Mesenteric fat pad (tissue), 1 donor: Measurements from ENCODE around the gene DRD2. TPM values are rescaled to one million over a fixed set of nuclear protein-coding genes. Genes with fewer than 3 reads are reported as not detected.

Experiments
- DNase-seq: peaks from one replicate; pipeline ENCODE4 v3.0.0-alpha.2; 2020; ENCODE audit warnings: low spot score
- total RNA-seq: library from RNA; stranded (reverse); fragmentation: NEBNext Ultra II Directional; extraction: Animal tissue kit (Norgen Biotek cat#: 25700); gene quantifications from one replicate; pipeline ENCODE4 v1.2.1, GENCODE V29; 2021
- donor health status: DM: yes; HTN: yes; CAD: no.

The DRD2 gene
- total RNA-seq, 1 donor from 2014 or later: not detected

- no peak for DNase-seq
Observed at GRCh38 chr11:113487622-113488021, 12.4 kb upstream of the DRD2 start.

GRCh38 chr11:113484223-113484622 is 9.0 kb upstream of the DRD2 start:
- DNase-seq: no peak

- no peak for DNase-seq
Observed at GRCh38 chr11:113481672-113482071, 6.5 kb upstream of the DRD2 start.

GRCh38 chr11:113481226-113481625 is 6.0 kb upstream of the DRD2 start:
- DNase-seq: no peak

- DNase-seq: no peak
Observed at GRCh38 chr11:113477321-113477720, 2.1 kb upstream of the DRD2 start.

GRCh38 chr11:113476553-113476952 is 1.4 kb upstream of the DRD2 start:
- no peak for DNase-seq

- no peak for DNase-seq
Observed at GRCh38 chr11:113474362-113475159, 637 bp downstream of the DRD2 start.

GRCh38 chr11:113473983-113474361 is 1.2 kb downstream of the DRD2 start:
- DNase-seq: no peak

- no peak for DNase-seq
Observed at GRCh38 chr11:113472471-113472870, 2.7 kb downstream of the DRD2 start.

- no peak for DNase-seq
Observed at GRCh38 chr11:113470233-113470632, 5.0 kb downstream of the DRD2 start.

- no peak for DNase-seq
Observed at GRCh38 chr11:113468726-113469345, 6.4 kb downstream of the DRD2 start.

GRCh38 chr11:113467545-113467944 is 7.7 kb downstream of the DRD2 start:
- no peak for DNase-seq

GRCh38 chr11:113465786-113466185 is 9.4 kb downstream of the DRD2 start:
- DNase-seq: no peak

- no peak for DNase-seq
Observed at GRCh38 chr11:113464416-113464815, 10.8 kb downstream of the DRD2 start.

GRCh38 chr11:113462830-113463229 is 12.4 kb downstream of the DRD2 start:
- DNase-seq: no peak

GRCh38 chr11:113461639-113462038 is 13.6 kb downstream of the DRD2 start:
- DNase-seq: no peak

- no peak for DNase-seq
Observed at GRCh38 chr11:113460469-113460868, 14.7 kb downstream of the DRD2 start.

GRCh38 chr11:113458189-113458588 is 17.0 kb downstream of the DRD2 start:
- no peak for DNase-seq

GRCh38 chr11:113457784-113458183 is 17.4 kb downstream of the DRD2 start:
- DNase-seq: no peak

GRCh38 chr11:113454455-113454854 is 20.7 kb downstream of the DRD2 start:
- DNase-seq: no peak

GRCh38 chr11:113449743-113450142 is 25.5 kb downstream of the DRD2 start:
- DNase-seq: no peak

- no peak for DNase-seq
Observed at GRCh38 chr11:113448316-113448677, 26.9 kb downstream of the DRD2 start.
